ENCODE measurements around the gene GSC2.

The GSC2 gene

GRCh38 chr22:19103880-19104821 is 45.9 kb downstream of the GSC2 start:
- no peak for DNase-seq (ENCODE audit: low read depth in 4 of 4, low spot score in 1 of 4)

- no peak for DNase-seq (ENCODE audit: low read depth in 4 of 4, low spot score in 1 of 4)
Observed at GRCh38 chr22:19098157-19098556, 51.9 kb downstream of the GSC2 start.

GRCh38 chr22:19097518-19097917 is 52.6 kb downstream of the GSC2 start:
- DNase-seq (ENCODE audit: low read depth in 4 of 4, low spot score in 1 of 4): no peak
